ELR (cell line): ENCODE measurements around the gene OR4D5.
A peak's percentile ranks its signal among the peaks of the same experiment; 100 is the strongest.

Experiments
- DNase-seq: peaks from one replicate; pipeline ENCODE4 v3.0.0-alpha.2; 2015; ENCODE audit warnings: low read depth

OR4D5 gene

DNA sequence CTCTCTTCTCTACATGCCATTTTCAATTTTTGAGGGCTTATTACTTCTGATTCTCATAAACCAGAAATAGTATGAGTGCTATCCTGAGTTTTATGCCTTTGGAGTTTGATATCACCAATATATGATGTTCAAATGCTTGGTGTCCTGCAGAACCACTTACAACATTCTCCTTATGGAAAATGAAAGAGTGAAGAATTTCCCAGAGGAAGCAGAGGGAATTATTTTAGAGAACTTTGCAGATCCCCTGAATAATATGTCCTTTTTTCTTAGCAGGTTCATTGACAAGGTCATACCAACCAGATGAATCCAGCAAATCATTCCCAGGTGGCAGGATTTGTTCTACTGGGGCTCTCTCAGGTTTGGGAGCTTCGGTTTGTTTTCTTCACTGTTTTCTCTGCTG is at the start of gene OR4D5:
Gene OR4D5 (plus strand): TSS at position 301 of the 400 bp plus-strand sequence. CDS start 0 bp downstream, at position 301.
- DNase-seq = no peak

DNA sequence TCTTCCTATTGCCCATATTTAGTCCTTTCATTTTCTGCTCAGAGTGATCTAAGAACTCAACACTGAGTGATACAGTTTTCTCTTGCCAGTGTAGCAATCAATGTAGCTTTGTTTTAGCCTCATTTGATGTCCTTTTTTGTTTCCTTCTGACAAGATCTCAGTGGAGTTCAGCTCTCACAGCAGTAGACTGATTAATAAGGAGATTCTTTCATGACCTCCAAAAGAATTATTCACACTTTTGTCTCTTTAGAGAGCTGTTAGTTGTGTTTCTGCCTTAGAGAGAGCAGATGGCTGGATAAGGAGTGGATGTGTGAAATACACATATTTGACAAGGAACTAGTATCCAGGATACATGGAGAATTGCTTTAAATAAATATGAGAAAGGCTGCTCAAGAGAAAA is 47.4 kb upstream of the OR4D5 start:
- DNase-seq = no peak

GRCh38 chr11:123899792-123900191 is 39.6 kb upstream of the OR4D5 start:
- DNase-seq = no peak

- DNase-seq = no peak
These were observed 37.5 kb upstream of the OR4D5 start, which contains the start of gene OR8D4 for GRCh38 chr11:123901867-123902266. TSS of gene OR8D4 (plus strand) at chr11:123902167. CDS start at chr11:123906432, 4,265 bp downstream.

GRCh38 chr11:123903932-123904331 is 35.5 kb upstream of the OR4D5 start:
- DNase-seq = no peak

DNA sequence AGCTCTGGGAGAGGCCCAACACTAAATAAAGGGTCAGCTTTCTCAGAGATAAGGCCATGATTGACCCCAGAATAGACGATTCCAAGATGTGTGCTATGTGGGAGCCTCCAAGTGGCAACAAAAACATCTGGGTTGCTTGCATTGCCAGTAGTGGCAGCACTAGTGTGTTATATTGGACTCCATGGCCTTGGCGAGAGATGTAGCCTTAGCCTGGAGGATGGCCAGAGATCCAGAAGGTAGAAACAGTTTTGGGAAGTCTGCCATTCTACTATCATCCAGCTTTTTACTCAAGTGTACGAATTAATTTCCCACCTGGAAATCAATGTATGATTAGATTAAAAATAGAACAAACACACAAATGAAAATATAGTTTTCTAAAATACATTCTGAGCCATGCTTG is 34.5 kb upstream of the OR4D5 start:
- no peak for DNase-seq

- DNase-seq = no peak
These were observed 33.6 kb upstream of the OR4D5 start for GRCh38 chr11:123905826-123906225.

- no peak for DNase-seq
These were observed 18.5 kb upstream of the OR4D5 start for GRCh38 chr11:123920943-123921342.

GRCh38 chr11:123924027-123924426 is 15.4 kb upstream of the OR4D5 start:
- DNase-seq = no peak

DNA sequence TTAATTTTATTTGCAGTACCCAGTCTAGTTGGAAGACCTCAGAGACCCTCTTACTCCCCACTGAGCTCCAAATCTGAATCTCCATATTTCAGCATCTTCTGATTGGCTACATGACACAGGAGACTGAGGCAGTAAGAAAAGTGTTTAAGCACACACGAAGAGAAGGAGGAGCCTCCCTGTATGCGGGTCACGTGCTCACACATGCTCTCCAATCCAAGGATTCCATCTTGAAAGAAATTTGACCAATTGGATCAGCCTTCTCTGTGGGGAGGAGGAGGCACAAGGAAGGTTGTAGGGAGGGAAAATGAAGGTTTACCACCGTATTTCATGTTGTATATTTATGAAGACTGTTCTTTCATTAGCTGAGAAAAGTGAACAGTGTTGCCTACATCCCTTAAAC is 3.0 kb downstream of the OR4D5 start:
- DNase-seq = no peak

DNA sequence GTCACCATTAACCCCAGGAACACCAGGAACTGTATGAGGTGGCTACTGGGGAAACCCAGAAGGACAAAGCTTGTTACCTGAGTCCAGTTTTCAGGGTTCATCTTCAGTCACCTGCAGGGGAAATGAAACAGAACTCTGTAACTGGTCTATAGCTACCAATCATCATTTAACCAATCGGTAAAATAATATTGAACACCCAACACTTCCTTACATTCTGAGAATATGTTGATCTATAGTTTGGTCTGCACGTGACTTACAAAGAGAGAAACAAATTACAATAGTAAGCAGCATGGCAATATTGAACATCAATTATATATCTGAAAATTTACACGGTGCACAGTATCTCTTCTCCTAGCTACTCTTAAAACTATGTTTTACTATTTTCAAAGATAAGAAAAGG is 4.3 kb downstream of the OR4D5 start, which contains the start of gene OR6T1:
Gene OR6T1 (minus strand): TSS at position 101 of the 400 bp plus-strand sequence. CDS start 0 bp downstream, at position 101.
- no peak for DNase-seq

GRCh38 chr11:123945132-123945531 is 5.7 kb downstream of the OR4D5 start:
- no peak for DNase-seq

DNA sequence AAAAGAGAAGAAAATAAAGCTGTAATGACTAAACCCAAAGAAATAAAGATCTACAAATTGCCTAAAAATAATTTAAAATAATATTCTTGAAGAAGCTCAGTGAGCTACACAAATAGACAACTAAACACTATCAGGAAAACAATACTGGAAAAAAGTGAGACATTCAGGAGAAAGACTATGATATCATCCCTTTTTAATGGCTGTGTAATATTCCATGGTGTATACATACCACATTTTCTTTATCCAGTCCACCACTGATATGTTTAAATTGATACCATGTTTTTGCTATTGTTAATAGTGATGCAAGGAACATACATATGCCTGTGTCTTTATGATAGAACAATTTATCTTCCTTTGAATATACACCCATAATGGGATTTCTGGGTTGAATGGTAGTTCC is 17.3 kb downstream of the OR4D5 start:
- no peak for DNase-seq

DNA sequence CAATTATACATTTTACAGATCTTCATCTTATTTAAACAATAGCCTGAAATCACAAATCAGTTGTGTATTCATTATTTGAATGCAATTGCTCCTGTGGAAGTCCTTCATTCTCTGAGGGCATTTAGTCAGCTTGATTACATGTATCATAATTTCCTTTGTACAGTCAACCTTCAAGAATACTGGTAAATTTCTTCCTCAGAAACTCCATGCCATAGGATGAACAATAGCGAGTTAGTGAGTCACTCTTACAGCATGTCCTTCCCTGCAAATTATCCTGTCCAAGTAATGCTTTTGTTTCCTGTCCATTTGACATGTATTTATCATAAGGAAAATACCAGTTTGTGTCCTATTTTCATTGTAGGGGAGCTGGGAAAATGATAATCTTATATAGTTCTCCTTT is 34.4 kb downstream of the OR4D5 start:
- peak; percentile 95 for DNase-seq

GRCh38 chr11:123976770-123977560 is 37.5 kb downstream of the OR4D5 start:
- DNase-seq = no peak

DNA sequence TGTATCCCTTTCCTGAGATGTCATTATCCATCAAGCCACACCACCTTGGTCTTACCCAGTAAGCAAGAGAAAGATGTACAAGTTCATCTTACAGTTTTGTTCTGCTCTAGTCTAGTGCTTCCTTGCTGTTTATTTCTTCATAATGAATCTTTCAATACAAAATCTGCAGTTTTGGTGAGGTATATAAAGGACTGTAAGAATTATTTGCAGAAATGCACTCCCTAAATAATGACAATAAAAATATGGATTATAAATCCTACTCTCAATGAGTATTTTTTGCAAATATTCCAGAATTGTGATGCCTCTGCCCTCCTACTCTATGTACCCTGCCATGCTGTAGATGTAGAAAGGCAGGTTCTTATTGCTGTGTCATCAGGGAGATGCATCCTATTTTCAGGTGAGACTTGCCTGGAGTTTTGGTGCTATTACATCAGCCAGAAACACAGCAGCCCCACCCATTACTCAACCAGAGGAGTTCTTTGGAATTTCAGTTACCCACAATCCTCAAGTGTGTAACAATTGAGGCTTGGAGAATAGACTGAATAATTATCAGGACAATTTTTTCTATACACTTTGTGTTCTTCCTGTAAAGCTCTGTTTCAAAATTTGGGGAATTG is 38.4 kb downstream of the OR4D5 start, which contains the start of gene OR10S1:
Gene OR10S1 (minus strand): TSS at position 51 of the 617 bp plus-strand sequence. CDS start 117 bp downstream, outside the sequence.
- DNase-seq = peak; percentile 15

DNA sequence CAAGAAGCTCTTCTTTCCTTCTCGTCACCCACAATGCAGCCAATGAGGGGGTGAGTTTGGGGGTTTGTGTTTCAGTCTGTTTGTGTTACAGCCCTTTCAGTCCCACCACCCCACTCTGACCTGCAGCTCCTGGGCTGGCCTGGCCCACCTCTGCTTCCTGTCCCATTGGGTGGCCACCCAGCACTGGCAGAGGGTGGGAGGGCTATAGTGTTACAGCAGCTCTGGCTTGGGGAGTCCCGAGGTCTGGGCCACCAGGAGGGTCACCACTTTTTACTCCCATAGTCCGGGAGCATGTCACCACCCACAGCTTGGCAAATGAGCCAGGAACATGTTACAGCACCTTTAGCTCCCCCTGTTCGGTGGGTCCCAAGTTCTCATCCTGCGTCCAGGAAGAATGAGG is 39.9 kb downstream of the OR4D5 start:
- DNase-seq = no peak
